CD4-positive, alpha-beta T cell treated with Interleukin-21 for 1 hour (primary cell): ENCODE results near the gene GTF3C4.
A peak's percentile ranks its signal among the peaks of the same experiment; 100 is the strongest.

ENCODE experiments used
- DNase-seq: peaks from one replicate; pipeline ENCODE4 v3.0.0-alpha.2; 2020

Gene GTF3C4

GRCh38 chr9:132670457-132671391 lies at the start of gene GTF3C4:
TSS of gene GTF3C4 (plus strand) at chr9:132670464. CDS start at chr9:132670599, 135 bp downstream.
- DNase-seq: peak; percentile 80

- DNase-seq: no peak
Measured at GRCh38 chr9:132622159-132622558, 48.1 kb upstream of the GTF3C4 start.

- no peak for DNase-seq
Measured at GRCh38 chr9:132626285-132626684, 44.0 kb upstream of the GTF3C4 start.

- DNase-seq: no peak
Measured at GRCh38 chr9:132627106-132627505, 43.2 kb upstream of the GTF3C4 start.

- no peak for DNase-seq
Measured at GRCh38 chr9:132627594-132627993, 42.7 kb upstream of the GTF3C4 start.

- no peak for DNase-seq
Measured at GRCh38 chr9:132628746-132629145, 41.5 kb upstream of the GTF3C4 start.

- DNase-seq: no peak
Measured at GRCh38 chr9:132630116-132630515, 40.1 kb upstream of the GTF3C4 start.

GRCh38 chr9:132630811-132631210 lies 39.5 kb upstream of the GTF3C4 start:
- DNase-seq: no peak

- DNase-seq: no peak
Measured at GRCh38 chr9:132631280-132631679, 39.0 kb upstream of the GTF3C4 start.

- DNase-seq: no peak
Measured at GRCh38 chr9:132631685-132632084, 38.6 kb upstream of the GTF3C4 start.

GRCh38 chr9:132632413-132633129 lies 37.7 kb upstream of the GTF3C4 start:
- no peak for DNase-seq

GRCh38 chr9:132634327-132634726 lies 35.9 kb upstream of the GTF3C4 start:
- DNase-seq: no peak

- DNase-seq: no peak
Measured at GRCh38 chr9:132637351-132637750, 32.9 kb upstream of the GTF3C4 start.

- no peak for DNase-seq
Measured at GRCh38 chr9:132637801-132638200, 32.5 kb upstream of the GTF3C4 start.

GRCh38 chr9:132638240-132638639 lies 32.0 kb upstream of the GTF3C4 start:
- no peak for DNase-seq

- DNase-seq: no peak
Measured at GRCh38 chr9:132639322-132639721, 30.9 kb upstream of the GTF3C4 start.

GRCh38 chr9:132641216-132641615 lies 29.0 kb upstream of the GTF3C4 start:
- no peak for DNase-seq

GRCh38 chr9:132644251-132644650 lies 26.0 kb upstream of the GTF3C4 start:
- DNase-seq: no peak

- DNase-seq: no peak
Measured at GRCh38 chr9:132645306-132645705, 25.0 kb upstream of the GTF3C4 start.

- DNase-seq: no peak
Measured at GRCh38 chr9:132645711-132646110, 24.6 kb upstream of the GTF3C4 start.

GRCh38 chr9:132646726-132647125 lies 23.5 kb upstream of the GTF3C4 start:
- no peak for DNase-seq

GRCh38 chr9:132647355-132647754 lies 22.9 kb upstream of the GTF3C4 start:
- DNase-seq: no peak

GRCh38 chr9:132647806-132648205 lies 22.5 kb upstream of the GTF3C4 start:
- DNase-seq: no peak

- DNase-seq: no peak
Measured at GRCh38 chr9:132648283-132648682, 22.0 kb upstream of the GTF3C4 start.
